GM19193 (cell line): ENCODE data around the gene AP3M1.

Experiments used
- POLR2A ChIP-seq: IDR thresholded peaks from 4 replicates; pipeline ENCODE4 v1.6.1; 2011; ENCODE audit not compliant: insufficient read depth, insufficient read length; ENCODE audit errors: extremely low read depth

The AP3M1 gene

GRCh38 chr10:74099420-74099819, 51.2 kb downstream of the AP3M1 start:
- TF ChIP-seq POLR2A = no peak

- TF ChIP-seq POLR2A = no peak
Measured at GRCh38 chr10:74097776-74098175, 52.9 kb downstream of the AP3M1 start.

GRCh38 chr10:74096777-74097176, 53.9 kb downstream of the AP3M1 start:
- no peak for TF ChIP-seq POLR2A

GRCh38 chr10:74094231-74094630, 56.4 kb downstream of the AP3M1 start:
- TF ChIP-seq POLR2A = no peak

DNA sequence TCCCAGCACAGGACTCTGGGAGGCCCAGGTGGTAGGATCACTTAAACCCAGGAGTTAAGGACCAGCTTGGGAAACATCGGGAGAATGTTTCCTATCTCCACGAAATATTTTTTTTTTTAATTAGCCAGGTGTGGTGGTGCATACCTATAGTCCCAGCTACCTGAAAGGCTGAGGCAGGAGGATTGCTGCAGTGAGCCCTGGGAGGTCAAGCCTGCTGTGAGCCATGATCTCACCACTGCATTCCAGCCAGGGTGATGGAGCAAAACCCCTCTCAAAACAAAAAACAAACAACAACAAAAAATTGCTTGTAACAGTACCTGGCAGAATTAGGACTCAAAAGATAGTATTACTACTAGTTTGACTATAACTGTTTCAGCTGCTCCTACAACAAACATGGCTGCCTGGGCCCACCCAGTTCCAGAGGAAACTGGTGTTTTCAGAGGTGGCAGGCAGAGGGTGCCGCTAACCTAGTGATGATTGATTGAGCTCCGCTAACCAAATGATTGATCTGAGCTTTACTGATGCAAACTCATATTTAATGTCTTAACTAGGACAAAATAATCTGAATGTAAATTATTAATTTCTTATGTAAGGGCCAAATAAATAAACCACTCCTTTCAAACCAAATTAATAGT, 57.0 kb downstream of the AP3M1 start:
- no peak for TF ChIP-seq POLR2A

DNA sequence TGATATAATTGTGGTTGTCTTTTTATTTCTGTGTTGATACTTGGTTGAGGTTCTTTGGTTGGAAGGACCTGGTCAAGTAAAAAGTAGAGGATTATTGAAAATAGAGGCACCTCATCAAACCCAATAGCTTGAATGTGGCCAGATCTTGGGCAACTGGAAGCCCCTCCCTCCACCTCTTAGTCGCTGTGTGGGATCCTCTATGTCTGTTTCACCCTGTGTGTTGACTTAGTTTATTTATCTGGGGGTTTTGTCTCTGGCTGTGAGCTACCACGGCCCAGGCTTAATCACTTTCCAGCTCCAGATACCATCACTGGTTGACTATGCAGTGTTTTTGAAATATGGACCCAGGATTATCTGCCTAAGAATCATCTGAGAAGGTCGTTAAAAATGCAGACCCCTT, 58.3 kb downstream of the AP3M1 start:
- no peak for TF ChIP-seq POLR2A

DNA sequence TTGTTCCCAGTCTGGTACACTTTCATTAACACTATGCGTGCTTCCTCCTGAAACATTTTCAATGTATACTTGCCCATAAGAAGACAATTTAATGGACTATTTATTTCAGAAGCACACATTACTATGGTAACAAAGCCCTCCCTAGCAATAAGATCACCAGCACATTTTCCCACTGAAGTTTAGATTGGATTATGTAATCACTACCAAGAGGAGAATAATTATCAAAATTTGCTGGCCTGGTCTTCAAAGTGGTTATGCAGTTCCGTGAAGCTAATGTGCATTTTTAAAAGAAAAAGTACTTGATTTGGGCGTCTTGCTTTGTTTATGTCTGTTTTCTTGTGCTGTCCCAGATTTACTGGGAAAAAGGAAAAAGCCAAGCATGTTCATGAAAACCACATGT, 61.9 kb downstream of the AP3M1 start:
- TF ChIP-seq POLR2A = no peak

- TF ChIP-seq POLR2A = no peak
Measured at GRCh38 chr10:74086317-74086716, 64.3 kb downstream of the AP3M1 start.

DNA sequence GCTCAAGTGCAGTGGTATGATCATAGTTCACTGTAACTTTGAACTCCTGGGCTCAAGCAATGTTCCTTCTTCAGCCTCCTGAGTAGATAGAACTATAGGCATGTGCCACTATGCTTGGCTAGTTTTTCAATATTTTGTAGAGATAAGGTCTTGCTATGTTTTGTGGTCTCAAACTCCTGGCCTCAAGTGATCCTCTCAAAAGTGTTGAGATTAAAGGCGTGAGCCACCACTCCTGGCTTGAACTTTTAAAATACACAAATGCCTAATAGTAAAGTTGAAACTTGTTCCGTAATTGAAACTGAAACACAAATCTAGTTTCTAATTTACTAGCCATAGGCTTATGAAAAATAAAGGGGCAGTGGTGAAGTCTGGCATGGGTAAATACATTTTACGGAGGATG, 65.7 kb downstream of the AP3M1 start:
- TF ChIP-seq POLR2A = no peak

DNA sequence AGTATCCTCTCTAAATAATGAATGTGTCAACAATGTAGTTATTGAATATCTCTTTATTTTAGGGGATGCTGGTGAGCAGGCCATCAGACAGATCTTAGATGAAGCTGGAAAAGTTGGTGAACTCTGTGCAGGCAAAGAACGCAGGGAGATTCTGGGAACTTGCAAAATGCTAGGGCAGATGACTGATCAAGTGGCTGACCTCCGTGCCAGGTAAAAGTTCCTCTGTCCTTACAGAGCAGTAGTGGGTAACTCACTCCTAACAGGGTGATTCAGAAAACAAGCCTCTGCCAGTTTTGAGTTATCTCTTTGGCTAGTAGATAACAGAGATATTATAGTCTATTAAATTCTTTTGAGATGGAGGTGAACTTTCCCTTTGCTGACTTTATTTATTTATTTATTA, 67.3 kb downstream of the AP3M1 start:
- TF ChIP-seq POLR2A = no peak

- no peak for TF ChIP-seq POLR2A
Measured at GRCh38 chr10:74081941-74082718, 68.5 kb downstream of the AP3M1 start.

DNA sequence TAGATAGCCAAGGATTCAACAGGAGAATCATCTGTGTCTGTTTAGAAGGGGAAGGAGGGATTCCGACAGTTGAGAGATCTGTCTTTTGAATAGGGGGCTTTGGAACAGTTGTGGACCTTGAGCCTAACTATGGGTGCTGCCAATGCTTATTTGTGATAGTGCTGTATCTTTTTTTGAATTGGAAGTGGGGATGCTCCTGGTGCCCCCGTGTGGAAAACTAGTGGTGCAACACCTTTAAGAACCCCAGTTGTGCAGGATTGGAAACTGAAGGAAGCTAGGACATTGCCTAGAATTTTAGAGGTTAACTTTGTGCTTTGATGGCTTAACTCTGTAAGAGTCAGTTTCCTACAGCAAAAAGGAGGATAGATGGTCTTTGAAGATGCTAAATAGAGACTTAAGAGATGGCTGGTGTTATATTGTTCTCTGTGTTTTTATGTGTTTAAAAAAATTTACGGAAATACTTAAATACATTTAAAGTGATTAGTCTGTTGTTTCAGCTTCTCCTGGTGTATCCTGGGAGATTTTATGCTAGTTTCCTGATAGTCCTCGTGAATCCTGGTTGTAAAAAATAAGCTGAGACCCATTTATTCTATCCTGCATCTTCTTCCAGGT, 69.3 kb downstream of the AP3M1 start:
- no peak for TF ChIP-seq POLR2A

- no peak for TF ChIP-seq POLR2A
Measured at GRCh38 chr10:74079936-74080590, 70.6 kb downstream of the AP3M1 start.

GRCh38 chr10:74079028-74079935, 71.3 kb downstream of the AP3M1 start:
- TF ChIP-seq POLR2A = no peak
